ENCODE results near the gene TAF5L.
"Not testable (repeated sequence)": the region's sequence is repeated elsewhere in the genome, so short reads cannot be mapped to it uniquely, and the experiment has no call there.

Gene TAF5L

GRCh38 chr1:229642376-229642775 lies 16.5 kb upstream of the TAF5L start:
- DNase-seq (ENCODE audit: low read depth in 2 of 2): no peak

- no peak for DNase-seq (ENCODE audit: low read depth in 2 of 2)
Observed at GRCh38 chr1:229641306-229641705, 15.4 kb upstream of the TAF5L start.

GRCh38 chr1:229640455-229640854 lies 14.5 kb upstream of the TAF5L start:
- DNase-seq (ENCODE audit: low read depth in 2 of 2): no peak

GRCh38 chr1:229637746-229638145 lies 11.8 kb upstream of the TAF5L start:
- no peak for DNase-seq (ENCODE audit: low read depth in 2 of 2)

GRCh38 chr1:229636042-229636441 lies 10.1 kb upstream of the TAF5L start:
- no peak for DNase-seq (ENCODE audit: low read depth in 2 of 2)

GRCh38 chr1:229631966-229632365 lies 6.0 kb upstream of the TAF5L start:
- no peak for DNase-seq (ENCODE audit: low read depth in 2 of 2)

GRCh38 chr1:229631148-229631547 lies 5.2 kb upstream of the TAF5L start:
- no peak for DNase-seq (ENCODE audit: low read depth in 2 of 2)

- no peak for DNase-seq (ENCODE audit: low read depth in 2 of 2)
Observed at GRCh38 chr1:229629261-229629660, 3.3 kb upstream of the TAF5L start.

GRCh38 chr1:229627003-229627402 lies 1.1 kb upstream of the TAF5L start:
- no peak for DNase-seq (ENCODE audit: low read depth in 2 of 2)

- DNase-seq (ENCODE audit: low read depth in 2 of 2): peak; percentile 26 to 45
Observed at GRCh38 chr1:229625071-229625914, 629 bp downstream of the TAF5L start.

- DNase-seq (ENCODE audit: low read depth in 2 of 2): no peak
Observed at GRCh38 chr1:229624521-229625070, 1.3 kb downstream of the TAF5L start.

- DNase-seq (ENCODE audit: low read depth in 2 of 2): no peak
Observed at GRCh38 chr1:229623838-229624237, 2.1 kb downstream of the TAF5L start.

- DNase-seq (ENCODE audit: low read depth in 2 of 2): no peak
Observed at GRCh38 chr1:229623225-229623624, 2.7 kb downstream of the TAF5L start.

GRCh38 chr1:229622641-229623120 lies 3.2 kb downstream of the TAF5L start:
- not testable (repeated sequence) for DNase-seq (ENCODE audit: low read depth in 2 of 2)

GRCh38 chr1:229621663-229622062 lies 4.3 kb downstream of the TAF5L start:
- no peak for DNase-seq (ENCODE audit: low read depth in 2 of 2)

- DNase-seq (ENCODE audit: low read depth in 2 of 2): no peak
Observed at GRCh38 chr1:229620876-229621275, 5.0 kb downstream of the TAF5L start.

GRCh38 chr1:229619614-229620013 lies 6.3 kb downstream of the TAF5L start:
- no peak for DNase-seq (ENCODE audit: low read depth in 2 of 2)

GRCh38 chr1:229619002-229619401 lies 6.9 kb downstream of the TAF5L start:
- DNase-seq (ENCODE audit: low read depth in 2 of 2): no peak

- DNase-seq (ENCODE audit: low read depth in 2 of 2): no peak
Observed at GRCh38 chr1:229617351-229618100, 8.4 kb downstream of the TAF5L start.

GRCh38 chr1:229614701-229615100 lies 11.2 kb downstream of the TAF5L start:
- no peak for DNase-seq (ENCODE audit: low read depth in 2 of 2)

- DNase-seq (ENCODE audit: low read depth in 2 of 2): no peak
Observed at GRCh38 chr1:229613938-229614337, 12.0 kb downstream of the TAF5L start.

- no peak for DNase-seq (ENCODE audit: low read depth in 2 of 2)
Observed at GRCh38 chr1:229608590-229608989, 17.3 kb downstream of the TAF5L start.

- DNase-seq (ENCODE audit: low read depth in 2 of 2): no peak
Observed at GRCh38 chr1:229607370-229607769, 18.6 kb downstream of the TAF5L start.
